T47D (cell line): ENCODE results near the gene CCDC57.

Experiments used
- DNase-seq, 2 experiments: peaks; one replicate each; pipeline versions ENCODE4 v3.0.0 to v3.0.0-alpha.2; 2011 to 2012; ENCODE audit warnings: low read depth in 1 of 2, low spot score in 1 of 2
- JUND ChIP-seq: IDR thresholded peaks from 2 replicates; pipeline ENCODE4 v1.6.1; 2012; ENCODE audit warnings: low read depth
- in situ Hi-C: cut with HindIII; loops from 2 replicates; pipeline ENCODE4 v1.10.0; 2016; ENCODE audit warnings: low sequenced_read_pairs, low pct_unique_long_range_greater_than_20kb

The CCDC57 gene

GRCh38 chr17:82103553-82104451 is 108.8 kb downstream of the CCDC57 start:
- in situ Hi-C loops: no loop called here
- TF ChIP-seq JUND: 0 out of 2 replicates have a peak, but pooled peaks have one; percentile 62
- peak; percentile 92 to 99 for DNase-seq

GRCh38 chr17:82101767-82102679 is 110.6 kb downstream of the CCDC57 start:
- in situ Hi-C loops: no loop called here
- no peak for TF ChIP-seq JUND

GRCh38 chr17:82101301-82101715 is 111.3 kb downstream of the CCDC57 start:
- TF ChIP-seq JUND: no peak
- peak in 1 of 2 experiments; percentile 74 for DNase-seq
- in situ Hi-C loops: no loop called here

More at GRCh38 chr17:82101767-82102679, 110.6 kb downstream of the CCDC57 start:
- peak in 1 of 2 experiments; percentile 72 for DNase-seq

GRCh38 chr17:82100502-82101298 is 111.9 kb downstream of the CCDC57 start:
- DNase-seq: peak in 1 of 2 experiments; percentile 94
- in situ Hi-C loops: no loop called here
- TF ChIP-seq JUND: no peak

- in situ Hi-C loops: no loop called here
- no peak for TF ChIP-seq JUND
- no peak for DNase-seq
Measured at GRCh38 chr17:82098939-82099763, 113.5 kb downstream of the CCDC57 start.

GRCh38 chr17:82098169-82098938 is 114.3 kb downstream of the CCDC57 start, which contains the start of gene FASN:
Gene FASN, minus strand, starts transcription at chr17:82098236. Its CDS starts 1,791 bp downstream, at chr17:82096445.
- no peak for TF ChIP-seq JUND
- DNase-seq: peak; percentile 99 to 100
- in situ Hi-C loops: no loop called here

GRCh38 chr17:82097919-82098168 is 114.8 kb downstream of the CCDC57 start:
- no peak for TF ChIP-seq JUND
- in situ Hi-C loops: no loop called here
- no peak for DNase-seq

- peak; percentile 58 to 77 for DNase-seq
- in situ Hi-C loops: no loop called here
- TF ChIP-seq JUND: no peak
Measured at GRCh38 chr17:82097184-82097918, 115.3 kb downstream of the CCDC57 start.

- DNase-seq: no peak
- TF ChIP-seq JUND: no peak
- in situ Hi-C loops: no loop called here
Measured at GRCh38 chr17:82096709-82097183, 115.9 kb downstream of the CCDC57 start.
